Keratinocyte (primary cell): Measurements from ENCODE around the gene ACBD7. TPM values are rescaled to one million over a fixed set of nuclear protein-coding genes. Genes with fewer than 3 reads are reported as not detected.
A peak's percentile ranks its signal among the peaks of the same experiment; 100 is the strongest.

Experiments used
- DNase-seq: peaks from one replicate; pipeline ENCODE4 v3.0.0-alpha.2; 2011; ENCODE audit warnings: low read depth, missing footprints, low spot score
- FAIRE-seq: peaks from 2 replicates; lab custom pipeline; 2011; peaks lifted over from hg19 to GRCh38; lab: Jason Lieb, UNC
- H2AFZ ChIP-seq: 2 replicates; pipeline ENCODE4 v1.6.0; 2012; ENCODE audit warnings: low read length, control low read depth, inconsistent platforms; ENCODE audit not compliant: control insufficient read depth
- H3K27ac ChIP-seq: 2 replicates; pipeline ENCODE4 v1.5.1; 2011; ENCODE audit warnings: low read length; ENCODE audit not compliant: control insufficient read depth, insufficient read depth
- H3K27me3 ChIP-seq: 3 replicates; pipeline ENCODE4 v1.6.0; 2011; ENCODE audit warnings: low read length; ENCODE audit not compliant: control insufficient read depth, insufficient read depth; ENCODE audit errors: extremely low read depth
- H3K36me3 ChIP-seq, 2 experiments: 2 replicates in 1 of 2; 3 replicates in 1 of 2; pipeline ENCODE4 v1.5.1; 2011; ENCODE audit warnings: low read length in 2 of 2, mild to moderate bottlenecking in 1 of 2; ENCODE audit not compliant: control insufficient read depth in 2 of 2, insufficient read depth in 2 of 2; ENCODE audit errors: extremely low read depth in 1 of 2
- H3K4me1 ChIP-seq: 3 replicates; pipeline ENCODE4 v1.5.1; 2011; ENCODE audit warnings: low read length; ENCODE audit not compliant: control insufficient read depth, insufficient read depth; ENCODE audit errors: extremely low read depth
- H3K4me2 ChIP-seq: 3 replicates; pipeline ENCODE4 v1.6.0; 2011; ENCODE audit warnings: low read depth, low read length; ENCODE audit not compliant: control insufficient read depth, insufficient read depth; ENCODE audit errors: extremely low read depth
- H3K4me3 ChIP-seq, 3 experiments: fragments of 200-600 bp in 1 of 3; sonication (generic) in 1 of 3; 2 replicates in 2 of 3; 3 replicates in 1 of 3; pipeline ENCODE4 v1.5.1; 2011 to 2016; ENCODE audit warnings: low read length in 3 of 3, mild to moderate bottlenecking in 3 of 3, control low read depth in 2 of 3, inconsistent platforms in 1 of 3, low read depth in 1 of 3, mixed read lengths in 1 of 3, mixed run types in 1 of 3, moderate library complexity in 1 of 3; ENCODE audit not compliant: control insufficient read depth in 2 of 3, insufficient read depth in 2 of 3; ENCODE audit errors: extremely low read depth in 1 of 3
- H3K79me2 ChIP-seq: 2 replicates; pipeline ENCODE4 v1.6.0; 2012; ENCODE audit warnings: low read length; ENCODE audit not compliant: control insufficient read depth, insufficient read depth
- H3K9ac ChIP-seq: 3 replicates; pipeline ENCODE4 v1.6.0; 2011; ENCODE audit warnings: low read length; ENCODE audit not compliant: control insufficient read depth, insufficient read depth; ENCODE audit errors: extremely low read depth
- H3K9me1 ChIP-seq: 3 replicates; pipeline ENCODE4 v1.6.0; 2011; ENCODE audit warnings: low read length; ENCODE audit not compliant: control insufficient read depth, insufficient read depth; ENCODE audit errors: extremely low read depth
- H3K9me3 ChIP-seq: 2 replicates; pipeline ENCODE4 v1.5.1; 2012; ENCODE audit warnings: low read depth, low read length; ENCODE audit not compliant: control insufficient read depth
- H4K20me1 ChIP-seq: 3 replicates; pipeline ENCODE4 v1.6.0; 2011; ENCODE audit warnings: low read length; ENCODE audit not compliant: control insufficient read depth, insufficient read depth; ENCODE audit errors: extremely low read depth
- CTCF ChIP-seq, 3 experiments: IDR thresholded peaks in 1 of 3; conservative IDR thresholded peaks in 1 of 3; optimal IDR thresholded peaks in 1 of 3; 2 replicates in 2 of 3; 3 replicates in 1 of 3; pipeline versions ENCODE3 to v1.5.1; 2011; ENCODE audit warnings: low read length in 3 of 3, mild to moderate bottlenecking in 3 of 3, moderate library complexity in 2 of 3, control low read depth in 1 of 3, inconsistent platforms in 1 of 3; ENCODE audit not compliant: insufficient read depth in 2 of 3; ENCODE audit errors: extremely low read depth in 1 of 3
- EZH2 ChIP-seq: IDR thresholded peaks from one replicate; pipeline ENCODE4 v1.6.1; 2012; ENCODE audit warnings: inconsistent platforms, mild to moderate bottlenecking, low read length, moderate library complexity
- dilution Hi-C: fragments of 300-500 bp; cut with MboI; formaldehyde crosslinking; loops from one replicate; pipeline ENCODE4 v1.7.0; 2020; ENCODE audit warnings: low sequenced_read_pairs; ENCODE audit not compliant: extremely low pct_ligation_motif_present
- polyA plus RNA-seq, 5 experiments: library from polyadenylated mRNA; depleted of rRNA in 3 of 5; stranded (reverse) in 3 of 5; stranded (forward) in 1 of 5; unstranded in 1 of 5; fragments of >200 nt; gene quantifications; 1 replicate in 1 of 5; 2 replicates in 3 of 5; 3 replicates in 1 of 5; pipeline versions ENCODE4 v1.2.1 to v1.2.3, GENCODE V29; 2011 to 2012; ENCODE audit warnings: missing spikeins in 2 of 5, low read depth in 1 of 5, low replicate concordance in 1 of 5

The ACBD7 gene
- polyA plus RNA-seq, 1 donor (not counting 4 experiments of a cell fraction or from before 2014, with no cell fraction given), result 0.20 TPM

GRCh38 chr10:15112657-15113056 is 24.1 kb upstream of the ACBD7 start:
- DNase-seq, result no peak
- dilution Hi-C loops, result no loop called here
- Histone ChIP-seq H3K9ac (no peak overlapping the region), H3K4me3 (no peak overlapping the region), H2AFZ (no peak overlapping the region), H3K9me3 (no peaks in the 10 kb centered on the region), H3K27ac (no peak overlapping the region), H4K20me1 (no peaks in the 10 kb centered on the region), H3K9me1 (no peaks in the 10 kb centered on the region), H3K4me2 (no peak overlapping the region), H3K79me2 (no peaks in the 10 kb centered on the region), H3K36me3 (peaks cover 8 to 11% of the 10 kb centered on the region in 2 experiments), H3K4me1 (no peaks in the 10 kb centered on the region), H3K27me3 (no peaks in the 10 kb centered on the region)
- TF ChIP-seq EZH2, result no peak
- no peak for TF ChIP-seq CTCF (optimal IDR thresholded peaks at IDR 0.05 in 1 of 3, IDR thresholded peaks at IDR 0.05 in 1 of 3, conservative IDR thresholded peaks at IDR 0.05 in 1 of 3; ENCODE audit: extremely low read depth in 1 of 3, insufficient read depth in 2 of 3, low read length in 3 of 3)
- no peak for FAIRE-seq

DNA sequence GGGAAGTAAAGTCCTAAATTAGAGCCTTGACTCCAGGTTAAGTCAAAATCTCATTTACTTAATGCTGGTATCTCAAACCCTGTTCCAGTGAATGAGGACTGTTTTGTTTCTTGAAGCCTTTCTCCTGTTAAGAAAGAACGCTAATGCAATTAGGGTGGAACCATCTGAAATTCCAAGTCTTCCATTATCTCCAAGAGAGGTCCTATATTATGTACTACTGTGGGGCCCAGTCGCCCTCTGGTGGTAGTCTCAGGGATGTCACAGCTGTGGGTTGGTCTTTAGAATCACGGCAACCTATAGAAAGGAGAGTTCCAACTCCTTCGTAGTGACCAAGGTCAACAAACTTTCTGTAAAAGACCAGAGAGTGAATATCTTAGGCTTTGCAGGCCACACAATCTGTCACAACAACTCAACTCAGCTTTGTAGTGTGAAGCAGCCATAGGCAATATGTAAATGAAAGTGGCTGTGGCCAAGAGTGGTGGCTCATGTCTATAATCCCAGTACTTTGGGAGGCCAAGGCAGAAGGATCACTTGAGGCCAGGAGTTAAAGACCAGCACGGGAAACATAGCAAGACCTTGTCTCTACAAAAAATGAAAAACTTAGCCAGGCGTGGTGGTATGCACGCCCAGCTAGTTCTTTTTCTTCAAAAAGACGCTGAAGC is 17.9 kb upstream of the ACBD7 start:
- Histone ChIP-seq H3K4me1 (no peaks in the 10 kb centered on the region), H3K36me3 (peaks cover 12 to 21% of the 10 kb centered on the region in 2 experiments), H3K79me2 (peaks cover 13% of the 10 kb centered on the region), H3K4me2 (no peak overlapping the region), H3K27me3 (no peaks in the 10 kb centered on the region), H3K27ac (no peak overlapping the region), H3K9me1 (no peaks in the 10 kb centered on the region), H3K4me3 (no peak overlapping the region), H2AFZ (peak overlapping the region; percentile 64), H3K9me3 (no peaks in the 10 kb centered on the region), H3K9ac (no peak overlapping the region), H4K20me1 (peaks cover 3% of the 10 kb centered on the region)
- dilution Hi-C loops, result no loop called here
- peak; percentile 85 to 94 (median 86) for TF ChIP-seq CTCF (optimal IDR thresholded peaks at IDR 0.05 in 1 of 3, IDR thresholded peaks at IDR 0.05 in 1 of 3, conservative IDR thresholded peaks at IDR 0.05 in 1 of 3; ENCODE audit: extremely low read depth in 1 of 3, insufficient read depth in 2 of 3, low read length in 3 of 3)
- TF ChIP-seq EZH2, result no peak
- no peak for DNase-seq
- peak; percentile 74 for FAIRE-seq
